Mesendoderm (in vitro differentiated cells): ENCODE results near the gene NPLOC4.
"Not testable (repeated sequence)": the region's sequence is repeated elsewhere in the genome, so short reads cannot be mapped to it uniquely, and the experiment has no call there.

Experiments used
- DNase-seq: peaks from one replicate; pipeline ENCODE4 v3.0.0; 2013
- H2AK5ac ChIP-seq: 2 replicates; pipeline ENCODE4 v1.6.1; 2013; ENCODE audit warnings: low read length, inconsistent platforms
- H2BK120ac ChIP-seq: 2 replicates; pipeline ENCODE4 v1.6.1; 2013; ENCODE audit warnings: low read depth, mild to moderate bottlenecking, low read length, moderate library complexity, mixed read lengths
- H2BK15ac ChIP-seq: replicated peaks from 2 replicates; pipeline ENCODE4 v1.6.1; 2013; ENCODE audit warnings: low read depth, mild to moderate bottlenecking, moderate library complexity
- H2BK5ac ChIP-seq: 2 replicates; pipeline ENCODE4 v1.6.1; 2013; ENCODE audit warnings: low read length, inconsistent platforms
- H3K18ac ChIP-seq: 2 replicates; pipeline ENCODE4 v1.6.1; 2013; ENCODE audit warnings: mild to moderate bottlenecking, low read length, mixed read lengths
- H3K23ac ChIP-seq: one replicate; pipeline ENCODE4 v1.6.1; 2013; ENCODE audit warnings: low read length
- H3K27ac ChIP-seq: 2 replicates; pipeline ENCODE4 v1.5.1; 2013; ENCODE audit warnings: low read depth, mild to moderate bottlenecking, inconsistent platforms, low read length, moderate library complexity
- H3K27me3 ChIP-seq: 2 replicates; pipeline ENCODE4 v1.6.1; 2013; ENCODE audit warnings: low read length, control low read depth, mild to moderate bottlenecking, inconsistent platforms; ENCODE audit not compliant: insufficient read depth, poor library complexity
- H3K36me3 ChIP-seq: 2 replicates; pipeline ENCODE4 v1.6.1; 2013; ENCODE audit warnings: low read length, inconsistent platforms; ENCODE audit not compliant: control insufficient read depth, insufficient read depth
- H3K4ac ChIP-seq: one replicate; pipeline ENCODE4 v1.6.1; 2013; ENCODE audit warnings: low read depth, mild to moderate bottlenecking, low read length, moderate library complexity
- H3K4me1 ChIP-seq: 2 replicates; pipeline ENCODE4 v1.6.1; 2013; ENCODE audit warnings: low read depth, low read length, inconsistent platforms; ENCODE audit not compliant: control insufficient read depth
- H3K4me2 ChIP-seq: 2 replicates; pipeline ENCODE4 v1.6.1; 2013; ENCODE audit warnings: low read length
- H3K4me3 ChIP-seq: 2 replicates; pipeline ENCODE4 v1.5.1; 2013; ENCODE audit warnings: mild to moderate bottlenecking, low read length
- H3K56ac ChIP-seq: one replicate; pipeline ENCODE4 v1.6.1; 2013; ENCODE audit warnings: low read length
- H3K79me1 ChIP-seq: 2 replicates; pipeline ENCODE4 v1.6.1; 2013; ENCODE audit warnings: low read length, inconsistent platforms
- H3K79me2 ChIP-seq: 2 replicates; pipeline ENCODE4 v1.6.1; 2013; ENCODE audit warnings: mild to moderate bottlenecking, low read length; ENCODE audit not compliant: control insufficient read depth, insufficient read depth
- H3K9ac ChIP-seq: 2 replicates; pipeline ENCODE4 v1.6.1; 2013; ENCODE audit warnings: low read length, inconsistent platforms
- H4K5ac ChIP-seq: one replicate; pipeline ENCODE4 v1.6.1; 2013; ENCODE audit warnings: low read length
- H4K8ac ChIP-seq: one replicate; pipeline ENCODE4 v1.6.1; 2013; ENCODE audit warnings: low read depth, mild to moderate bottlenecking, control low read depth, low read length, moderate library complexity
- WGBS: extraction: QIAGEN DNeasy Blood & Tissue Kit; methylation state at CpG from one replicate; pipeline ENCODE4 v1.1.7; 2013; ENCODE audit warnings: low lambda C conversion rate, missing lambda C conversion rate; ENCODE audit not compliant: insufficient coverage; ENCODE audit errors: extremely low coverage; 5-methylcytosine and 5-hydroxymethylcytosine counted together

The NPLOC4 gene

GRCh38 chr17:81534157-81535006 lies 102.5 kb downstream of the NPLOC4 start:
- H3K23ac ChIP-seq = no peak overlapping the region
- H3K4me1 ChIP-seq = peaks cover 2% of the 10 kb centered on the region
- no peak overlapping the region for H2BK120ac ChIP-seq
- no peak overlapping the region for H3K4me2 ChIP-seq
- no peak overlapping the region for H3K27ac ChIP-seq
- no peak overlapping the region for H3K9ac ChIP-seq
- H3K4ac ChIP-seq = no peak overlapping the region
- no peak overlapping the region for H2BK15ac ChIP-seq
- no peaks in the 10 kb centered on the region for H3K79me1 ChIP-seq
- no peak overlapping the region for H2AK5ac ChIP-seq
- DNase-seq = no peak
- no peak overlapping the region for H3K18ac ChIP-seq
- no peaks in the 10 kb centered on the region for H3K36me3 ChIP-seq
- no peaks in the 10 kb centered on the region for H3K79me2 ChIP-seq
- H4K8ac ChIP-seq = no peak overlapping the region
- peaks cover 5% of the 10 kb centered on the region for H3K27me3 ChIP-seq
- H2BK5ac ChIP-seq = no peak overlapping the region
- no peak overlapping the region for H3K56ac ChIP-seq
- no CpG with 5 or more reads among the region's 6 CpGs for WGBS
- H4K5ac ChIP-seq = no peak overlapping the region
- no peak overlapping the region for H3K4me3 ChIP-seq

GRCh38 chr17:81533339-81534141 lies 103.4 kb downstream of the NPLOC4 start:
- no peak overlapping the region for H3K4ac ChIP-seq
- H2BK5ac ChIP-seq = no peak overlapping the region
- H3K18ac ChIP-seq = no peak overlapping the region
- H3K79me1 ChIP-seq = no peaks in the 10 kb centered on the region
- no peak overlapping the region for H2AK5ac ChIP-seq
- H3K36me3 ChIP-seq = no peaks in the 10 kb centered on the region
- H2BK15ac ChIP-seq = no peak overlapping the region
- H3K4me2 ChIP-seq = no peak overlapping the region
- no peak overlapping the region for H3K56ac ChIP-seq
- H3K9ac ChIP-seq = no peak overlapping the region
- peaks cover 2% of the 10 kb centered on the region for H3K4me1 ChIP-seq
- no peaks in the 10 kb centered on the region for H3K79me2 ChIP-seq
- no peak overlapping the region for H3K27ac ChIP-seq
- no peak overlapping the region for H4K8ac ChIP-seq
- no peak overlapping the region for H3K4me3 ChIP-seq
- no peak overlapping the region for H2BK120ac ChIP-seq
- WGBS = no CpG with 5 or more reads among the region's 21 CpGs
- H3K27me3 ChIP-seq = peaks cover 5% of the 10 kb centered on the region
- no peak for DNase-seq
- H3K23ac ChIP-seq = no peak overlapping the region
- no peak overlapping the region for H4K5ac ChIP-seq

GRCh38 chr17:81532490-81533287 lies 104.2 kb downstream of the NPLOC4 start:
- Histone ChIP-seq H4K5ac (no peak overlapping the region), H2BK5ac (no peak overlapping the region), H3K18ac (no peak overlapping the region), H3K4me2 (no peak overlapping the region), H3K36me3 (no peaks in the 10 kb centered on the region), H2BK15ac (no peak overlapping the region), H3K4me3 (no peak overlapping the region), H3K27ac (no peak overlapping the region), H2AK5ac (no peak overlapping the region), H3K4me1 (peaks cover 2% of the 10 kb centered on the region), H3K9ac (no peak overlapping the region), H3K23ac (no peak overlapping the region), H2BK120ac (no peak overlapping the region), H3K4ac (no peak overlapping the region), H3K56ac (no peak overlapping the region), H3K79me2 (no peaks in the 10 kb centered on the region), H3K79me1 (no peaks in the 10 kb centered on the region), H4K8ac (no peak overlapping the region), H3K27me3 (peaks cover 5% of the 10 kb centered on the region)
- WGBS = no CpG with 5 or more reads among the region's 11 CpGs
- no peak for DNase-seq

GRCh38 chr17:81531998-81532404 lies 104.9 kb downstream of the NPLOC4 start:
- H2AK5ac ChIP-seq, H3K56ac ChIP-seq, H3K4me2 ChIP-seq, H2BK5ac ChIP-seq, H3K9ac ChIP-seq, H3K27ac ChIP-seq, DNase-seq, H3K18ac ChIP-seq, H3K79me2 ChIP-seq, H2BK120ac ChIP-seq, H3K4me3 ChIP-seq, H3K23ac ChIP-seq, H3K27me3 ChIP-seq, H4K5ac ChIP-seq, H2BK15ac ChIP-seq, H3K36me3 ChIP-seq, H4K8ac ChIP-seq, H3K4ac ChIP-seq, H3K4me1 ChIP-seq, H3K79me1 ChIP-seq: not testable (repeated sequence)
- no CpG with 5 or more reads among the region's 3 CpGs for WGBS

- H2BK15ac ChIP-seq, H3K4ac ChIP-seq, H3K4me3 ChIP-seq, H3K23ac ChIP-seq, H3K56ac ChIP-seq, DNase-seq, H2AK5ac ChIP-seq, H3K79me2 ChIP-seq, H3K27me3 ChIP-seq, H3K27ac ChIP-seq, H2BK120ac ChIP-seq, H3K4me1 ChIP-seq, H3K79me1 ChIP-seq, H3K18ac ChIP-seq, H4K5ac ChIP-seq, H4K8ac ChIP-seq, H2BK5ac ChIP-seq, H3K4me2 ChIP-seq, H3K9ac ChIP-seq, H3K36me3 ChIP-seq: not testable (repeated sequence)
- WGBS = no CpG with 5 or more reads among the region's 6 CpGs
These were observed 105.9 kb downstream of the NPLOC4 start for GRCh38 chr17:81531013-81531412.
